Ramos (cell line): Measurements from ENCODE around the gene GRK6.

Experiments
- in situ Hi-C: fragments of 300-500 bp; cut with MboI; formaldehyde crosslinking; loops from one replicate; pipeline ENCODE4 v1.14.3; 2022; ENCODE audit warnings: low sequenced_read_pairs; ENCODE audit not compliant: unreplicated experiment

GRK6 gene

DNA sequence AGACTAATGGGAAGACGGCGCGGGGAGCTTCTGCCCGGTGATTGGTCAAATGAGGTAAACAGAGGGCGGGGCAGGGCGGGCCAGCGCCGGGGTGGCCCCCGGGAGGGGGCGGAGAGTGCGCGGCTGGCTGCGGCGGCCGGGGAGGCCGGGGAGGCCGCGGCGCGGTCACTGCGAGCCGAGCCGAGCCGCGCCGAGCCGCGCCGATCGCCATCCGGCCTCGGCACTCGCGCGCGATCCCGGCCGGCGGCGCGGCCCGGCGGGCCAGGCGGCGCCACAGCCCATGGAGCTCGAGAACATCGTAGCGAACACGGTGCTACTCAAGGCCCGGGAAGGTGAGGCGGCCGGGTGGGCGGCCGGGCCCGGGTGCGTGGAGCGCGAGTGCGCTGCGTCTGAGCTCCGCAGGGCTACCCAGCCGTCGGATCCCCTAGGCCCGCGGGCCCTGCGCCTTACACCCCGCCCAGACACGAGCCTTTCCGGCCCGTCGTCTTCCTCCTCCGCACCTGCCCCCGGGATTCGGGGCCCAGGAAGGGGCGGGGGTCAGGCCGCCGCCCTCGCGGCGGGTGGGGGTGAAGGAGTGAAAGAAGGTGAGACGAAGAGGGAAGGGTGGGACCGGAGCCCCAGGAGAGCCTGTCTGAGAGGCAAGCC is at the start of gene GRK6:
TSS of gene GRK6 (plus strand) at position 111 of the 645 bp plus-strand sequence. CDS start at position 281, 170 bp downstream.
- in situ Hi-C loops: no loop called here

GRCh38 chr5:177377851-177378776 is 48.4 kb upstream of the GRK6 start:
- in situ Hi-C loops: no loop called here

DNA sequence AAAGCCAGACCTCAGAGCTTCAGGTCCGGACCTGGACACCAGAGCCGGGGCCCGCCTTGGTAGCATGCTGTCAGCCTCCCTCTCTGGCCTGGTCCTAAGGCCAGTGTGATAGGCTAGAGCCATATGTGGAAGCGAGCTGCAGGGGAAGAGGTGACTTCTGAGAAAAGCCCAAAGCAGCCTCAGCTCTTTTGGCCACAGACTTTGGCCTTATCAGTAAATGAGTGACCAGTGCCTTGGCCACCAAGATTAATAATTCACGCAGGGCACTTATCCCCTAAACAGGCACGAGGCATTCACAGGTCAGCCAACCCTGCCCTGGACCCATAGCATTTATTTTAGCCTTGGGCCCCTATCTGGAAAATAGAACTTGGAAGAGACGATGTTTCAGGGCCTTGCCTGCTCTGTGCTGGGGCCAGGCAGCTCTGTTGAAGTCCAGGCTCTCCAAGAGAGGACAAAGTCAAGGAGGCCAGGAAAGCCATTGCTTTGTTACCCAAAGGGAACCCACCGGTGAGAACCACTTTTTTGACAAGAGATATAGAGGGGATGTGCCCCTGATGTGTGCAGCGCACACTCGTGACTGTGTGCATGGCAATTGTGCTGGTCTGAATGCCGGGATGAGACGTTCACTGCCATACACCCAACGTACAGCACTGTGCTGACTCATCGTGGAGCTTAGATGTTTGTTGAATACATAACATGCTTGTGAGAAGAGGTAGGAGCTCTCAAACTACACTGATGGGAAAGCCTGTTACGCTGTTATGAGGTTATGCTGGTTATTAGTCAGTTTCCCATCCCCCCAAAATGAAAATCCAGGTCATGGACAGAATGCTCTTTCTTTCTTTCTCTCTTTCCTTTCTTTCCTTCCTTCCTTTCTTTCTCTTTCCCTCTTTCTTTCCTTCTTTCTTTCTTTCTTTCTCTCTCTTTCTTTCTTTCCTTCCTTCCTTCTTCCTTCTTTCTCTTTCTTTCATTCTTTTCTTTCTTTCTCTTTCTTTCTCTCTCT is 47.3 kb upstream of the GRK6 start:
- in situ Hi-C loops: no loop called here

- in situ Hi-C loops: no loop called here
These were observed 45.7 kb upstream of the GRK6 start for GRCh38 chr5:177380805-177381126.

DNA sequence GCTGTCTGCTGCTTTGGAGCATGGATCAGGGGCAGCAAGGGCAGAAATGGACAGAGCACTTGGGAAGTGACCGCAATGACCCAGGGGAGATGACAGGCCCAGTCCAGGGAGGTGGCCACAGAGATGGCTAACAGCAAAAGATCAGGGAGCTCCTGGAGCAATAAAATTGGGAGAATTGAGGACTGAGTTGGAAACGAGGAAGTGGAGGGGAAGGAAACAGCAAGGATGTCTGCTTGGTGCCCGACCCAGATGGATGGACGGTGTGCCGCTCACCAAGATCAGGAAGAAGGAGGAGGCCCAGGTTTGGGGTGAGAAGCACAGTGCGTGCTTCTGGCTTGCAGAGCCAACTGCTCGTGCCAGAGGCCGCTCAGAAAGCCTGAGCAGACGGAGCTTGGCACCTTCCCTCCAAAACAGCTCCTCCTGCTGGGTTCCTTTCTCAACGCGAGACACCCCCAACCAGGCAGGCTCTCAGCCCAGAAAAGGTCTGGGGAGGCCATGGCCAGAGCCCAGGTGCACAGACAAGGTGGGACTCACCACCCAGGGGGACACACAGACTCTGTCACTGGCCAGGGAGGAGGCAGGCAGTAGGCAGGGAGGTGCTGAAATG is 44.0 kb upstream of the GRK6 start:
- in situ Hi-C loops: no loop called here

- in situ Hi-C loops: no loop called here
These were observed 43.3 kb upstream of the GRK6 start for GRCh38 chr5:177383181-177383580.

GRCh38 chr5:177384134-177384533 is 42.3 kb upstream of the GRK6 start, which contains the start of gene SLC34A1:
SLC34A1 (plus strand) TSS chr5:177384434; CDS start chr5:177385742, 1,308 bp downstream.
- in situ Hi-C loops: no loop called here

GRCh38 chr5:177385720-177386119 is 40.8 kb upstream of the GRK6 start:
- in situ Hi-C loops: no loop called here

DNA sequence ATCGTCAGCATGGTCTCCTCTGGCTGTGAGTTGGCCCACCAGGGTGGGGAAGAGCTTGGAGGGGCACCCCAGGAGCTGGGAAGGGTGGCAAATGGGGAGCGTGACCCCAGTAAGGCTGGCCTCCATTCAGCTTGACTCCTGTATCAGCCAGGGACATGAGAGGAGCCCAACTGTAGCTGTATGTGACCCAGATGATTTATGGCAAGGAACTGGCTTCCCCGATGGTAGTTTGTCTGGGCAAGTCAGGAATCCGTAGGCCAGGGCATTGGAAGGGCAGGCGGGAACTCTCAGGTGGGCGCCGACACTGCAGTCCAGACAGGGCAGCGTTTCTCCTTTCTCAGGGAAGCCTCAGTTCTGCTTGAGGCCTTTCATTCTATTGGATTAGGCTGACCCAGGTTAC is 39.9 kb upstream of the GRK6 start:
- in situ Hi-C loops: no loop called here

- in situ Hi-C loops: no loop called here
These were observed 39.1 kb upstream of the GRK6 start for GRCh38 chr5:177387405-177387804.

DNA sequence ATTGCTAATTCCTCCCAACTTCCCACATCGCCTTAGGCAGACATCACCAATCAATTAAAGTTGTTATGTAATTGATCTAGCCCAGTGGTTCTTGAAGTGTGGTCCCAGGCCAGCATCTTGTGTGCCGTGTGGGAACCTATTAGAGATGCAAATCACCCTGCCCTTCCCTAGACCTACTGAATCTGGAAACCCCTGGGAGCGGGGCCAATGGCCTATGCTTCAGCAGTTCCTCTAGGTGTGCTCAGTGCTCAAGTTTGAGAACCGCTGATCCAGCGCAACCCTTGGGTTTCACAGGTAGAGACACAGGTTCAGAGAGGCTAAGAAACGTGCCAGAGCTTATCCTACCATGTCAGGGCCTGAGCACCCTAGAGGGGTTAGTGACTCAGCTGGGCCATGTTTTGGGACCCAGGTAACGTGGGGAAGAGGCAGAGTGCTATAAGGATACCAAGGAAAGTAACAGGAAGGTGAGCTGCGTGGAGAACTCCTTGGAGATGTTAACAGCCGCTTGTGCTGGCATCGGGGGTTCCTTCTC is 37.9 kb upstream of the GRK6 start:
- in situ Hi-C loops: no loop called here

- in situ Hi-C loops: loop anchor here (10.0 kb wide), 1 partner anchor 55 kb away; the partner anchor contains the start of gene PRR7
These were observed 37.0 kb upstream of the GRK6 start for GRCh38 chr5:177389241-177390169.

DNA sequence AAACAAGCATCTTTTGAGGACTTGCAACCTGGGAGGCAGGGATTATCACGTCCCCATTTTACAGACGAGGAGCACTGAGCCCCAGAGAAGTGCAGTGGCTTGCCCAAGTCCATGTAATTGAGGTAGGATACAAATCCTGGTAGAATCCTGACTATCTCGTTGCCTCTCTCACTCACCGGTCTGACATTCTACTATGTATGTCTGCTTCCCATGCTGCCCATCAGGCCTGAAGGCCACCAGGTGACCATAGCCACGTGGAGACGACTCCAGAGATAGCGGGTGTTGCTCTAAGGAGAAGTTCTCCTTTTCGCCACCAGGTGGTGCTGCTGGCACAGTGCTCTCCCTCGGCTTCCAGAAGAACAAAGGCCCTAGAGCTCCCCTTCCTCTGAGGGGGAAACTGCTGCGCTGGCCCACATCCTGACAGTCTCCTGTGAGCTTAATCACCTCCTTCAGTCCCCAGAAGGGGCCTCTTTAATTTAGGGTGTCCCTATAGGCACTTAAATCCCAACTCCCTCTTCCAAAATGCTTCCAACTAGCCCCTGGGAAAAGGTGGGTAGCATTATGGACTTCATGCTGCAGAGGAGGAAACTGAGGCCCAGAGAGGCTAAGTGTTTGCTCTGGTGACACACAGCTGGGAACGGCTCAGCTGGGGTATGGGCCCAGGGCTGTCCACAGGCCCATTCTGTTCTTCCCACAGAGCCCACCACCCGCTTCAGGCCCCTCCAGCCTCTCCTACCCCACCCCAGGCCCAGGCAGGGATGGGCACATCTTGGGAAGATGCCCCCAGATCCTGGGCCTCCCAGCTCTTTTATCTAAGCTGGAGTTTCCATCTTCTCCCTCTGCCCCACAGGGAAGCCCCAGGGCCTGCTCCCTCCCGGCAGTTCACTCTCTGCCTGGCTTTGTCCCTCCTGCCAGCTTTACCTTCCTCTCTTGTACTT is 35.8 kb upstream of the GRK6 start:
- in situ Hi-C loops: loop anchor here (10.0 kb wide), 1 partner anchor 54 kb away; the partner anchor contains the start of gene PRR7

DNA sequence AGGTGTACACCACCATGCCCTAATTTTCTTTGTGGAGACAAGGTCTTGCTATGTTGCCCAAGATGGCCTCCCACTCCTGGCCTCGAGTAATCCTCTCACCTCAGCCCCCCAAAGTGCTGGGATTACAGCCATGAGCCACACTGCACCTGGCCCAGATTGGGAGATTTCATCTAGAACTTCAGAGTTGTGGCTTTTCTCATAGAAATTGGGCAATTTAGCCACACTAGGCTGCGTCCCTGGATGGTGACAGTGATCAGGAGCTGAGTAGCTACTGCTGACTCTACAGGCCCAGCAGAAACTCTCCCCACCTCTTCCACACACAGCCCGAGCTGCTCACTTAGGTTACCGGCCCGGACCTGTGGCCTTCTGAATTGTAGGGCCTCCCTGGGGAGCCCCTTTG is 33.7 kb upstream of the GRK6 start:
- in situ Hi-C loops: loop anchor here (10.0 kb wide), 1 partner anchor 52 kb away; the partner anchor contains the start of gene PRR7

- in situ Hi-C loops: loop anchor here (10.0 kb wide), 1 partner anchor 52 kb away; the partner anchor contains the start of gene PRR7
These were observed 33.2 kb upstream of the GRK6 start for GRCh38 chr5:177393206-177393765.

DNA sequence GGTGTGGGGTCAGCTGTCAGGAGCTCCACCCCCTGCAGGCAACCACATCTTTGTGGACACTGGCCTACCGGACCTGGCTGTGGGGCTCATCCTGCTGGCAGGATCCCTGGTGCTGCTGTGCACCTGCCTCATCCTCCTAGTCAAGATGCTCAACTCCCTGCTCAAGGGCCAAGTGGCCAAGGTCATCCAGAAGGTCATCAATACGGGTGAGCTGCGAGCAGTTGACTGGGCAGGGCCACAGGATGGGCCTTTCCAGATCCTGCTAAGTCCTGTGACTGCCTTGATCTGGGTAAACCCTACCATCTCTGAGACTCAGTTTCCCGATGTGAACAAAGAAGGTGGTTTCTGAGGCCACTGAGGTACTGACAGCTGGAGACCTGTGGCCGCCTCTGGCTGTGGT is 32.5 kb upstream of the GRK6 start:
- in situ Hi-C loops: loop anchor here (10.0 kb wide), 1 partner anchor 51 kb away; the partner anchor contains the start of gene PRR7

GRCh38 chr5:177396078-177396477 is 30.4 kb upstream of the GRK6 start:
- in situ Hi-C loops: loop anchor here (10.0 kb wide), 1 partner anchor 49 kb away; the partner anchor contains the start of gene PRR7
